BLaER1 (cell line): Measurements from ENCODE around the gene STX5.
A peak's percentile ranks its signal among the peaks of the same experiment; 100 is the strongest.
"Not testable (repeated sequence)": the region's sequence is repeated elsewhere in the genome, so short reads cannot be mapped to it uniquely, and the experiment has no call there.

ENCODE experiments used
- H3K27ac ChIP-seq: shearing (Covaris generic); formaldehyde crosslinking; 2 replicates; pipeline ENCODE4 v1.8.1; 2022
- H3K27me3 ChIP-seq: shearing (Covaris generic); formaldehyde crosslinking; 2 replicates; pipeline ENCODE4 v1.8.1; 2022
- H3K36me3 ChIP-seq: shearing (Covaris generic); formaldehyde crosslinking; 2 replicates; pipeline ENCODE4 v1.8.1; 2022
- H3K4me1 ChIP-seq: shearing (Covaris generic); formaldehyde crosslinking; 2 replicates; pipeline ENCODE4 v1.8.1; 2022
- H3K4me2 ChIP-seq: shearing (Covaris generic); formaldehyde crosslinking; 2 replicates; pipeline ENCODE4 v1.8.1; 2022
- H3K4me3 ChIP-seq: shearing (Covaris generic); formaldehyde crosslinking; 2 replicates; pipeline ENCODE4 v1.8.1; 2022
- H3K9ac ChIP-seq: shearing (Covaris generic); formaldehyde crosslinking; 2 replicates; pipeline ENCODE4 v1.8.1; 2022
- H3K9me3 ChIP-seq: shearing (Covaris generic); formaldehyde crosslinking; 2 replicates; pipeline ENCODE4 v1.8.1; 2022
- H4K20me1 ChIP-seq: shearing (Covaris generic); formaldehyde crosslinking; 2 replicates; pipeline ENCODE4 v1.8.1; 2022
- Cebpa-rat ChIP-seq: shearing (Covaris generic); IDR thresholded peaks from 2 replicates; pipeline ENCODE4 v1.8.1; 2022

Gene STX5

GRCh38 chr11:62832336-62833234 lies 734 bp upstream of the STX5 start, which contains the start of gene TEX54:
Gene TEX54, minus strand, starts transcription at chr11:62832841.
- Histone ChIP-seq H4K20me1 (peaks cover 65% of the 10 kb centered on the region), H3K36me3 (peaks cover 65% of the 10 kb centered on the region), H3K27me3 (no peaks in the 10 kb centered on the region), H3K4me2 (peak within 1 kb of the TSS; percentile 94), H3K4me1 (peaks cover 39% of the 10 kb centered on the region), H3K27ac (peak within 1 kb of the TSS; percentile 88), H3K9ac (peak within 1 kb of the TSS; percentile 91), H3K9me3 (no peaks in the 10 kb centered on the region), H3K4me3 (peak within 1 kb of the TSS; percentile 77)
- TF ChIP-seq Cebpa-rat = no peak

- peaks cover 34% of the 10 kb centered on the region for H3K4me1 ChIP-seq
- H3K36me3 ChIP-seq = peaks cover 65% of the 10 kb centered on the region
- peak overlapping the region; percentile 88 for H3K27ac ChIP-seq
- peaks cover 55% of the 10 kb centered on the region for H4K20me1 ChIP-seq
- TF ChIP-seq Cebpa-rat = no peak
- H3K4me3 ChIP-seq = peak overlapping the region; percentile 77
- H3K9me3 ChIP-seq = no peaks in the 10 kb centered on the region
- H3K27me3 ChIP-seq = no peaks in the 10 kb centered on the region
- peak overlapping the region; percentile 91 for H3K9ac ChIP-seq
- peak overlapping the region; percentile 92 for H3K4me2 ChIP-seq
These were observed 839 bp downstream of the STX5 start for GRCh38 chr11:62830904-62831519.

- Histone ChIP-seq H3K36me3 (peaks cover 66% of the 10 kb centered on the region), H4K20me1 (peaks cover 31% of the 10 kb centered on the region), H3K4me1 (peaks cover 26% of the 10 kb centered on the region)
- not testable (repeated sequence) for H3K27ac ChIP-seq, H3K4me3 ChIP-seq, H3K9ac ChIP-seq, H3K27me3 ChIP-seq, H3K4me2 ChIP-seq, H3K9me3 ChIP-seq
These were observed 3.7 kb downstream of the STX5 start for GRCh38 chr11:62828130-62828529.

GRCh38 chr11:62823677-62824076 lies 8.2 kb downstream of the STX5 start:
- no peaks in the 10 kb centered on the region for H3K4me1 ChIP-seq
- no peak for TF ChIP-seq Cebpa-rat
- peaks cover 6% of the 10 kb centered on the region; the same call in 1 of the 2 replicates for H4K20me1 ChIP-seq
- no peak overlapping the region for H3K9ac ChIP-seq
- no peak overlapping the region for H3K4me2 ChIP-seq
- no peak overlapping the region for H3K27ac ChIP-seq
- H3K4me3 ChIP-seq = no peak overlapping the region
- H3K36me3 ChIP-seq = peaks cover 99% of the 10 kb centered on the region
- H3K27me3 ChIP-seq = no peaks in the 10 kb centered on the region
- H3K9me3 ChIP-seq = no peaks in the 10 kb centered on the region

- H3K4me1 ChIP-seq = no peaks in the 10 kb centered on the region
- no peaks in the 10 kb centered on the region for H3K27me3 ChIP-seq
- no peak overlapping the region for H3K9ac ChIP-seq
- H3K9me3 ChIP-seq = no peaks in the 10 kb centered on the region
- no peak overlapping the region for H3K4me3 ChIP-seq
- no peak for TF ChIP-seq Cebpa-rat
- peaks cover 87% of the 10 kb centered on the region for H3K36me3 ChIP-seq
- H3K4me2 ChIP-seq = no peak overlapping the region
- H3K27ac ChIP-seq = no peak overlapping the region
- H4K20me1 ChIP-seq = no peaks in the 10 kb centered on the region
These were observed 14.7 kb downstream of the STX5 start for GRCh38 chr11:62817129-62817528.

GRCh38 chr11:62816557-62816956 lies 15.3 kb downstream of the STX5 start:
- Histone ChIP-seq H3K9me3 (no peaks in the 10 kb centered on the region), H3K36me3 (peaks cover 82% of the 10 kb centered on the region), H3K27me3 (no peaks in the 10 kb centered on the region), H3K4me1 (no peaks in the 10 kb centered on the region), H3K27ac (no peak overlapping the region), H3K9ac (no peak overlapping the region), H4K20me1 (no peaks in the 10 kb centered on the region), H3K4me3 (no peak overlapping the region), H3K4me2 (no peak overlapping the region)
- no peak for TF ChIP-seq Cebpa-rat

- no peak overlapping the region for H3K4me2 ChIP-seq
- no peaks in the 10 kb centered on the region for H3K9me3 ChIP-seq
- no peaks in the 10 kb centered on the region for H4K20me1 ChIP-seq
- H3K4me3 ChIP-seq = no peak overlapping the region
- H3K9ac ChIP-seq = no peak overlapping the region
- peaks cover 34% of the 10 kb centered on the region for H3K36me3 ChIP-seq
- H3K27ac ChIP-seq = no peak overlapping the region
- H3K4me1 ChIP-seq = peaks cover 18% of the 10 kb centered on the region
- no peaks in the 10 kb centered on the region for H3K27me3 ChIP-seq
- no peak for TF ChIP-seq Cebpa-rat
These were observed 20.2 kb downstream of the STX5 start for GRCh38 chr11:62811659-62812058.

GRCh38 chr11:62810748-62811147 lies 21.1 kb downstream of the STX5 start:
- Histone ChIP-seq H3K27ac (no peak overlapping the region), H3K4me1 (peaks cover 26% of the 10 kb centered on the region), H3K9ac (no peak overlapping the region), H4K20me1 (no peaks in the 10 kb centered on the region), H3K27me3 (no peaks in the 10 kb centered on the region), H3K4me3 (no peak overlapping the region), H3K9me3 (no peaks in the 10 kb centered on the region), H3K4me2 (no peak overlapping the region), H3K36me3 (peaks cover 25% of the 10 kb centered on the region)
- no peak for TF ChIP-seq Cebpa-rat

- Histone ChIP-seq H3K27ac (peak overlapping the region; percentile 59), H3K9ac (peak overlapping the region; percentile 28; the same call in 1 of the 2 replicates), H3K9me3 (no peaks in the 10 kb centered on the region), H3K4me1 (peaks cover 39% of the 10 kb centered on the region), H3K4me2 (peak overlapping the region; percentile 77), H3K4me3 (0 out of 2 replicates have a peak overlapping the region, but pooled peaks have one; percentile 89), H4K20me1 (peaks cover 19% of the 10 kb centered on the region), H3K27me3 (no peaks in the 10 kb centered on the region), H3K36me3 (peaks cover 24% of the 10 kb centered on the region)
- TF ChIP-seq Cebpa-rat = no peak; the same call in 1 of the 2 replicates
These were observed 25.2 kb downstream of the STX5 start for GRCh38 chr11:62806611-62807121.

- peaks cover 30% of the 10 kb centered on the region for H3K36me3 ChIP-seq
- H3K27me3 ChIP-seq = no peaks in the 10 kb centered on the region
- peaks cover 39% of the 10 kb centered on the region for H3K4me1 ChIP-seq
- peaks cover 19% of the 10 kb centered on the region for H4K20me1 ChIP-seq
- peak overlapping the region; percentile 95 for H3K9ac ChIP-seq
- peak overlapping the region; percentile 88 for H3K27ac ChIP-seq
- no peaks in the 10 kb centered on the region for H3K9me3 ChIP-seq
- no peak for TF ChIP-seq Cebpa-rat
- peak overlapping the region; percentile 77 for H3K4me2 ChIP-seq
- peak overlapping the region; percentile 89 for H3K4me3 ChIP-seq
These were observed 25.9 kb downstream of the STX5 start for GRCh38 chr11:62805961-62806441.
